GM19328 (cell line): ENCODE results near the gene MICOS13.

ENCODE experiments used
- ATAC-seq: cut with Tn5 transposase; IDR thresholded peaks from one replicate; pipeline ENCODE4 v1.9.1; 2021; ENCODE audit warnings: mild to moderate bottlenecking, moderate library complexity; ENCODE audit not compliant: unreplicated experiment

The MICOS13 gene

GRCh38 chr19:5631567-5632240 is 48.6 kb downstream of the MICOS13 start:
- ATAC-seq: no peak

- no peak for ATAC-seq
Measured at GRCh38 chr19:5628919-5629481, 51.3 kb downstream of the MICOS13 start.

- ATAC-seq: no peak
Measured at GRCh38 chr19:5628461-5628860, 51.9 kb downstream of the MICOS13 start.
